ENCODE results near the gene ATG3.

DNA sequence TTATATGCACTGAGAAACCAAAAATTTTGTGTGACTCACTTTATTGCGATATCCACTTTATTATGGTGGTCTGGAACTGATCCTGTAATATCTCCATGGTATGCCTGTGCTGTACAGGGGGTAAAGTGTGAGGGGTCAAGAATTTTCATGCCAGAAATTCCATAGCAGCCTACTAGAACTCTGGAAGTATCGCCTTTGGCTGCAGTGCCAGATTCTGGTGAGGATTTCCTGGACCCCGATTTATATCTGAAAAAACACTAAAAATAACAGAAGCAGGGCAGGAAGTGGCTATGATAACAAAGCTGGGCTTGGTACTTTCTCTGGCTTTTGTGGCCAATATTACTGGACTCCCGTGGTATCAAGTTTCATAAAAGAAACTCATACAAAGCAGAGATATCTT lies 42.8 kb upstream of the ATG3 start:
- TF ChIP-seq CTCF (IDR thresholded peaks at IDR 0.05; ENCODE audit: low read depth, low read length, poor library complexity, severe bottlenecking) = no peak
- no peak for TF ChIP-seq EZH2phosphoT487 (IDR thresholded peaks at IDR 0.05; ENCODE audit: borderline replicate concordance, low read length)

All from DOHH2 (cell line).